ENCODE results near the gene NDUFS2. TPM values are rescaled to one million over a fixed set of nuclear protein-coding genes. Genes with fewer than 3 reads are reported as not detected.

The NDUFS2 gene
- total RNA-seq, 2 experiments from 2014 or later = 49.9 to 55.7 TPM

- Histone ChIP-seq H3K4me1 (ENCODE audit: insufficient read depth, low read length) (peaks cover 17% of the 10 kb centered on the region), H3K36me3 (ENCODE audit: insufficient read depth, low read length) (no peaks in the 10 kb centered on the region), H3K27ac (ENCODE audit: low read depth in 1 of 2, low read length in 2 of 2) (no peak within 1 kb of the TSS), H3K9me3 (ENCODE audit: control insufficient read depth in 1 of 2, insufficient read depth in 1 of 2, low read length in 2 of 2) (peaks cover 13 to 15% of the 10 kb centered on the region in 2 experiments), H3K27me3 (ENCODE audit: control insufficient read depth in 1 of 2, insufficient read depth in 2 of 2, low read length in 2 of 2) (peaks cover 39 to 50% of the 10 kb centered on the region in 2 experiments), H3K4me3 (ENCODE audit: low read length) (peak within 1 kb of the TSS; percentile 42)
- Mint-ChIP-seq H3K4me3 (peak within 1 kb of the TSS; percentile 68), H3K36me3 (ENCODE audit: low read depth) (peaks cover 15% of the 10 kb centered on the region), H3K27ac (no peak within 1 kb of the TSS), H3K9me3 (peaks cover 6% of the 10 kb centered on the region), H3K4me1 (ENCODE audit: low read depth) (peaks cover 5% of the 10 kb centered on the region), H3K27me3 (peaks cover 78% of the 10 kb centered on the region)
- ChIA-PET CTCF (no interaction called here), POLR2A (interaction anchor here (0.7 kb wide), 1 partner anchor 56 kb away, joined by 3 read pairs; the partner anchor contains the start of gene SDHC)
- intact Hi-C loops (cut with DNase I, micrococcal nuclease) = no loop called here
- TF ChIP-seq CTCF (IDR thresholded peaks at IDR 0.05) = no peak
- ATAC-seq (ENCODE audit: poor library complexity) = peak; percentile 82
- peak in 9 of 14 experiments; percentile 3 to 46 (median 13) for DNase-seq
Measured at GRCh38 chr1:161258439-161259344, 56.5 kb downstream of the NDUFS2 start, which contains the start of gene PCP4L1. PCP4L1 (plus strand) TSS chr1:161258745; CDS start chr1:161258975, 230 bp downstream.

GRCh38 chr1:161259345-161259702, 57.2 kb downstream of the NDUFS2 start:
- H3K27ac Mint-ChIP-seq = no peak overlapping the region
- Histone ChIP-seq H3K27ac (ENCODE audit: low read depth in 1 of 2, low read length in 2 of 2) (no peak overlapping the region), H3K36me3 (ENCODE audit: insufficient read depth, low read length) (no peaks in the 10 kb centered on the region), H3K9me3 (ENCODE audit: control insufficient read depth in 1 of 2, insufficient read depth in 1 of 2, low read length in 2 of 2) (peaks cover 13 to 15% of the 10 kb centered on the region in 2 experiments), H3K27me3 (ENCODE audit: control insufficient read depth in 1 of 2, insufficient read depth in 2 of 2, low read length in 2 of 2) (peaks cover 39 to 50% of the 10 kb centered on the region in 2 experiments), H3K4me1 (ENCODE audit: insufficient read depth, low read length) (peaks cover 17% of the 10 kb centered on the region), H3K4me3 (ENCODE audit: low read length) (no peak overlapping the region)
- H3K4me3 Mint-ChIP-seq = peak overlapping the region; percentile 51
- ATAC-seq (ENCODE audit: poor library complexity) (no peak), DNase-seq (no peak)
- CTCF ChIA-PET = no interaction called here
- H3K36me3 Mint-ChIP-seq (ENCODE audit: low read depth) = peaks cover 15% of the 10 kb centered on the region
- TF ChIP-seq CTCF (IDR thresholded peaks at IDR 0.05) = no peak
- intact Hi-C loops (cut with DNase I, micrococcal nuclease) = no loop called here
- POLR2A ChIA-PET = no interaction called here
- H3K27me3 Mint-ChIP-seq = peaks cover 78% of the 10 kb centered on the region
- H3K4me1 Mint-ChIP-seq (ENCODE audit: low read depth) = peaks cover 5% of the 10 kb centered on the region
- H3K9me3 Mint-ChIP-seq = peaks cover 6% of the 10 kb centered on the region

DNA sequence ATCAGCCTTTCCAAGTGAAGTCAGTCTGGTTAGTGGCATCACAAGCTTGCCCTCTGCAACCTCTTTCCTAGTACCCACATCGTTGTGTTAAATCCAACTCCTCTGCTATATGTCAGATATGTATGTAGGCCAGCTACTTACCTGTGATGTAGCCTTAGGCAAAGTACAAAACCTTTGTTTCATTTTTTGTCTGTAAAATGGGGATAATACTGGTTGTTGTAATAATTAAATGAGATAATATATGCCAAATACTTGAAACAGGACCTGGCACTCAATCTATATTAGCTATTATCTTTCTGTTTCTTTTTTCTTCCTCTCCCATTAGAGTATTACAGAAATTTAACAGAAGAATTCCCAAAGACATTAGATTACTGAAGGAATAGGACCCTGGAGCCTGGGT, 57.6 kb downstream of the NDUFS2 start:
- Histone ChIP-seq H3K27ac (ENCODE audit: low read depth in 1 of 2, low read length in 2 of 2) (no peak overlapping the region), H3K27me3 (ENCODE audit: control insufficient read depth in 1 of 2, insufficient read depth in 2 of 2, low read length in 2 of 2) (peaks cover 39 to 53% of the 10 kb centered on the region in 2 experiments), H3K36me3 (ENCODE audit: insufficient read depth, low read length) (no peaks in the 10 kb centered on the region), H3K4me3 (ENCODE audit: low read length) (no peak overlapping the region), H3K4me1 (ENCODE audit: insufficient read depth, low read length) (peaks cover 17% of the 10 kb centered on the region), H3K9me3 (ENCODE audit: control insufficient read depth in 1 of 2, insufficient read depth in 1 of 2, low read length in 2 of 2) (peaks cover 13 to 15% of the 10 kb centered on the region in 2 experiments)
- no peak for TF ChIP-seq CTCF (IDR thresholded peaks at IDR 0.05)
- ATAC-seq (ENCODE audit: poor library complexity) (no peak), DNase-seq (no peak)
- ChIA-PET POLR2A (no interaction called here), CTCF (no interaction called here)
- Mint-ChIP-seq H3K4me1 (ENCODE audit: low read depth) (peaks cover 5% of the 10 kb centered on the region), H3K4me3 (peak overlapping the region; percentile 51), H3K27me3 (peaks cover 78% of the 10 kb centered on the region), H3K9me3 (peaks cover 6% of the 10 kb centered on the region), H3K27ac (no peak overlapping the region), H3K36me3 (ENCODE audit: low read depth) (peaks cover 15% of the 10 kb centered on the region)
- intact Hi-C loops (cut with DNase I, micrococcal nuclease) = loop anchor here in 1 of 2 experiments (1.0 kb wide), 1 partner anchor 43 kb away; no protein-coding TSS in a partner anchor

Data from CD4-positive, alpha-beta T cell (primary cell).